NCI-H524 (cell line): Measurements from ENCODE around the gene CGREF1.

Source experiments
- DNase-seq, 2 experiments: peaks; one replicate each; lab custom pipeline; 2025; lab: John Stamatoyannopoulos, UW

The CGREF1 gene, protein sequence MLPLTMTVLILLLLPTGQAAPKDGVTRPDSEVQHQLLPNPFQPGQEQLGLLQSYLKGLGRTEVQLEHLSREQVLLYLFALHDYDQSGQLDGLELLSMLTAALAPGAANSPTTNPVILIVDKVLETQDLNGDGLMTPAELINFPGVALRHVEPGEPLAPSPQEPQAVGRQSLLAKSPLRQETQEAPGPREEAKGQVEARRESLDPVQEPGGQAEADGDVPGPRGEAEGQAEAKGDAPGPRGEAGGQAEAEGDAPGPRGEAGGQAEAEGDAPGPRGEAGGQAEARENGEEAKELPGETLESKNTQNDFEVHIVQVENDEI

GRCh38 chr2:27118525-27119329 is at the start of gene CGREF1:
TSS of gene CGREF1 (minus strand) at chr2:27119128. CDS start at chr2:27104366, 14,762 bp downstream.
- DNase-seq = peak in 1 of 2 experiments; percentile 62

GRCh38 chr2:27164960-27165763 is 46.2 kb upstream of the CGREF1 start:
- DNase-seq = no peak

GRCh38 chr2:27162151-27163121 is 43.5 kb upstream of the CGREF1 start:
- DNase-seq = no peak

GRCh38 chr2:27160191-27160590 is 41.3 kb upstream of the CGREF1 start:
- DNase-seq = no peak

- no peak for DNase-seq
Observed at GRCh38 chr2:27159271-27159670, 40.3 kb upstream of the CGREF1 start.

- no peak for DNase-seq
Observed at GRCh38 chr2:27158468-27158867, 39.5 kb upstream of the CGREF1 start.

DNA sequence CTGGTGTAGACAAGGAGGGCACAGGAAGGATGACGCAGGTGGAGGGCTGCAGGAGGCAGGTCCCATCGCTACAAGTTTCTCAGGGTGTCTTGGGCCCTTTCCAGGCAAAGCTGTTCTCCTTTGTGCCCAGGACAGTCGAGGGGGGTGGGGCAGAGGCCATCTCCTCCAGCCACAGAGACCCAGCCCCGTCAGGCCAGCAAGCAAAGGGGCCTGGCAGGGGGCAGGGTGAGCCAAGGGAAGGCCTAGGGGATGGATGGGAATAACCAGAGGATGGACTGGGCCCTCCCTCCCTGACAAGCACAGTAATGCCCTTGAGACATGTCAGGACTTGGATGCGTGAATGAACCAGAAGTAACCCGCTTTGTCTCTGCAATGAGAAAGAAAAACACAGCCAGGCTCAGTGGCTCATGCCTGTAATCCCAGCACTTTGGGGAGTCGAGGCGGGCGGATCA is 36.2 kb upstream of the CGREF1 start:
- DNase-seq = no peak

DNA sequence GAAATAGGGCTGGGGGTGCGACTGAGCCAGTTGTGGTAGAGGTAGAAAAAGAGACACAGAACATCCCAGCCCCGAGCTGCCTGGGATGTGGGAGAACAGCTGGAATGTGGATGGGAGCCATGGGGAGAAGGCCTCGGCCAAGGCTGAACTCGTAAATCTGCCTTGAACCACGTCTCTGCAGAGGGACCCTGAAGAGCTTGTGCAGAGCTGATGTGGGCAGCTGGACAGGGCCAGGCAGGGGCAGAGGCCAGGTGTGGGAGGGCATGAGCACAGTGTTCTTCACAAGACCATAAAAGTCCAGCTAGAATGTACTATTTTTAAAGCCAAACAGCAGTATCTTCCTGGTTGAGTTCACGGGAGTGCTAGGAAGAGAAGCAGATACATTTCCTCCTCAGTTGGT is 35.6 kb upstream of the CGREF1 start:
- no peak for DNase-seq

- DNase-seq = no peak
Observed at GRCh38 chr2:27152796-27153464, 34.0 kb upstream of the CGREF1 start.

DNA sequence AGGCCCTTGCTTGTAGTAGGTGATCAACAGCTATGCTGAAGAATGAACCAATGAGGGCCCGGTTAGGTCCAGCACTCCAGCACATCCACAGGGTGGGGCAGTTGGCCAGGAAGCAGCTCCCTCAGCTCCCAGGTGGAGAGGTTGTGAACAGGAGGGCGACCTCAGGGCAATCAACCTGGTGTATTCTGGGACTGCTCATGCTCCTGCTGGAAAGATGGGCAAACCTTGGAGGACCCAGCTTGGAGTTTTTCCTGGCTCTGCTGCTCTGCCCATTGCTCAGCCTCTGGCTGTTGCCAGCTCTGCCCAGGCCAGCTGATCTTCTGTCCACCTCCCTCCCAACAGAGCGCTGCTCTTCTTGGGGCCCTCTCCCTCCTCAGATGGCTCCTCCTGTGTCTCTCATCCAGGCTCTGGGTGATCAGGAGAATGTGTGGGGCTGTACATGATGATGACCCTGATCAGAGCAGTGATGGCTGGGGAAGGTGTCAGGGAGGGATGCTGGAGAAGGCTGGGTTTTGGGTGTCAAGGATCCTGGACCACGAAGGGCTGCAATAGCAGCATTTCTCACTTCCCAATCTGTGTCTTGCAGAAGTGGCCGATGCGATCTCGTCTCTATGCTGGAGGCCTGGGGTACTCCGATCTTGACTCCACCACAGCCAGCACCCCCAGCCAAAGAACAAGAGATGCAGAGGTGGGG is 33.3 kb upstream of the CGREF1 start:
- DNase-seq = no peak

DNA sequence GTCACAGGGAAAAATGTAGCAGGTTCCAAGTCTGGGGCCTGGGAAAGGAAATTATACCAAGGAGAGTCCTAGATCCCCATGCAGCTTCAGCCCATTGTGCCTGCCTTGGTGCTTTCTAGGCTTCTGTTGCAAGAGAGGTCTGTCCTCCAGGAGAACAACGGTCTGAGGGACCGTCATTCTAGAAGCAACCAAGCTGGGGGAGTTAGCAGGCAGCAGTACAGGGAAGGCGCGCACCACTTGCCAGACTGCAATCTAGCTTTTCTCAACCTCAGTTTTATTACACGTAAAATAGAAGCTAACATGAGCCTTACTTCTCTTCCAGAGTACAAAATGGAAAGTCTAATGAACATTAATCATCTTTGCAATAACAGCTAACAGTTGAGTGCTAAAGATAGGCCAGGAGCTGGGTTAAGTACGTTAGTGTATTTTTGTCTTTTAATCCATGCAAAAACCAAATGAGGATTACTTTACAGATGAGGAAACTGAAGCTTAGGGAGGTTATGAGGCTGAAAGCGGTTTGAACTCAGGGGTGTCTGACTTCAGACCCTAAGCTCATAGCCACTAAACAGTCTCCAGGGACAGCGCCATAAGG is 31.8 kb upstream of the CGREF1 start:
- no peak for DNase-seq

DNA sequence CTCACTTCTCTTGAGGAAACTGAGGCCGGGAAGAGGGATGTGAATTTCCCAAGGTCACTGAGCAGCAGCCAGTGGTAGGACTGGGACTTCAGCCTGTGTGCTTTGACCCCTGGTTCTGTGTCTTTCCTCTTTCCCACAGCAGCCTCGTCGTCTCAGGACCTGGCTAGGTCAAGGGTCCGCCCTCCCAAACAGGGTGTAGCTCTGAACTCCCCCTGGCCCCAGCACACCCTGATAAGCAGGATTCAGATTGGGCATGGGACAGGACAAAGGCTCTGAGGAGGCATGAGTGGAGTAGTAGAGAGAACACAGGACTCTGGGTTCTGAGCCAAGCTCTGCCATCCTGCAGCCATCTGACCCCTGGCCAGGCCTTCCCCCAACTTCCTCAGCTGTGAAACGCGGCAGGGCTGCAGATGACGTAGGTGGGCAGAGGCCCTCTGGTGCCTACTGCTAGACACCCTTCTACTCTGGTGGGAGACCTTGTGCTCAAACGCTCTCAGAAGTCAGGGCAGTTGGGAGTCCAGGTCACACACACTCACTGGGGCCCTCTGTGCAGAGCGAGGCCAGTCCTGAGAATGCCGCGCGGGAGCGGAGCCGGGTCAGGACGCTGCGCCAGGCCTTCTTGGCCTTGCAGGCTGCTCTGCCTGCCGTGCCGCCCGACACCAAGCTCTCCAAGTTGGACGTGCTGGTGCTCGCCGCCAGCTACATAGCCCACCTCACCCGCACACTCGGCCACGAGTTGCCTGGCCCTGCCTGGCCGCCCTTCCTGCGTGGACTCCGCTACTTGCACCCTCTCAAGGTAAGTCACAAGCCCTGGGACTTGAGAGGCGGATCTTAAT is 30.9 kb upstream of the CGREF1 start:
- DNase-seq = no peak

GRCh38 chr2:27148801-27149439 is 30.0 kb upstream of the CGREF1 start, which contains the start of gene TCF23:
TSS of gene TCF23 (plus strand) at chr2:27149004. CDS start at chr2:27149134, 130 bp downstream.
- DNase-seq = no peak

DNA sequence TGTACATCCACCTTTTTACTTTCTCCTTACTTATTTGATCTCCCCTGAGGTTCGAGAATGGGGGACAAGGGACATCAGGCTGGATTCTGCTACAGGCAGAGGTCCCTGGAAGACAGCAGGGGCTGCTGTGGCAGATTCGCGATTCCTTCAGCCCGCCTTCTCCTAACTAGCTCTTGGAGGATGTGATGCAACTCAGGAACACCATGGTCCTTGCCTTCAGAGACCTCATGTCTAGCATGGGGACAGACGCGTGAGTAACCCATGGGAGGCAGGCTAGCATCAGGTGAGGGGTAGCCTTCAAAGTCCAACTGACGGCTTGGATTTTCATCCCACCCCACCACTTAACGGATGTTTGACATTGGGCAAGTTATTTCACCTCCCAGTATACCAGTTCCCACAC is 29.0 kb upstream of the CGREF1 start:
- no peak for DNase-seq

DNA sequence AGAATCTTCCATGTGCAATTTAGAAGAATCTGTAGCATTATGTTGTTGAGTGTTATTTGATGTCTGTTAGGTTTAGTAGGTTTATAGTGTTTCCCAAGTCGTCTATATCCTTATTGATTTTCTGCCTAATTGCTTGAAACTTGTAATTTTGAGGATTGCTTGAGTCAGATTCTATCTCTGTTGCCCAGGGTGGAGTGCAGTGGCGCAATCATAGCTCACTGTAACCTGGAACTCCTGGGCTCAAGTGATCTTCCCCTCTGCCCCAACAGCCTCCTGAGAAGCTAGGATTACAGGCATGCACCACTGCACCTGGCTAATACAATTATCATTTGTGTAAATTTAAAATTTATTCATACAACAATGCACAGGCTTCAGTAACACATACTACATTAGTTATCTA is 26.8 kb upstream of the CGREF1 start:
- DNase-seq = no peak

GRCh38 chr2:27143285-27143684 is 24.4 kb upstream of the CGREF1 start:
- DNase-seq = no peak

GRCh38 chr2:27139310-27139709 is 20.4 kb upstream of the CGREF1 start, which contains the start of gene PRR30:
TSS of gene PRR30 (minus strand) at chr2:27139410. CDS start at chr2:27138329, 1,081 bp downstream.
- DNase-seq = no peak

DNA sequence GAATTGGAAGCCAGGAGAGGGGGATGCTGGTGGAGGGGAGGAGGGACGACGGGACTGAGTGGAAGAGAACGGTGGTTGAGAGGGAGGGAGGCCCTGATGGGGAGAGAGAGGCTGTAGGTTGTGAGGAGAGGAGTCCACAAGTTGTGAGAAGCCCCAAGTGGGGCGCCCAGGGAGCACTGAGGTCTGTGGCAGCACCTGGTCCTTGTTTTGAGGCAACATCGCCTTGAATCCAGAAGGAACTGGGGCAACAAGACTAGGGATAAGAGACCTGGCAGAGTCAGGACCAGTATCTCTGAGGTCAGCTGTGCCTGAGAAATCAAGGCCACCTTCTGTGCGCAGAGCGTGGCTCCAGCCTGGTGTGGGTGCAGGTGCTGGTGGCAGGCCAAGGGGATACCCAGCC is 19.2 kb upstream of the CGREF1 start:
- no peak for DNase-seq
